GM10266 (cell line): Measurements from ENCODE around the gene KCNJ1.
A peak's percentile ranks its signal among the peaks of the same experiment; 100 is the strongest.

ENCODE experiments used
- DNase-seq: peaks from one replicate; pipeline ENCODE4 v3.0.0; 2012; ENCODE audit errors: extremely low spot score
- TF ChIP-seq, protein P1 (sequence below): IDR thresholded peaks from 2 replicates; pipeline ENCODE4 v1.5.1; 2012; ENCODE audit warnings: mild to moderate bottlenecking, low read depth; ENCODE audit not compliant: control insufficient read depth, insufficient read depth; ENCODE audit errors: missing control alignments

The KCNJ1 gene

DNA sequence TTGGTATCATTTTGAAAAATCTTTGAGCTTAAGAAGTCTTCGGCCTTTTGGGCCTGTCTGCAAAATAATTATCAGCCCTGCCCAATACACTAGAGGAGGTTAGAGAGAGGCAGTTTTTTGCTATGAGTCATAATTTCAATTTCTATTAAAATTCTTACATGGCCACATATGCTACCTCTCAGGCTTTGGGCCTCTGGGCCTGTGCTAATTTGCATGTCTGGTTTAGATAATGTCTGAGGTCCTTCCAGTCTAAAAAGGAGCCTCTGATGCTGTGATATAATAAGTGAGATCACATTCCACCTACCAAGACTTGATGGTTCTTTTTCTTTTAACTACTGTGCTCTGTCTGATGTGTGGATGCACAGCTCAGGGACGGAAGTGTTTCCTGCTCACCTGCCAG, 70.8 kb downstream of the KCNJ1 start:
- peak; percentile 73 for DNase-seq
- TF ChIP-seq, protein P1, sequence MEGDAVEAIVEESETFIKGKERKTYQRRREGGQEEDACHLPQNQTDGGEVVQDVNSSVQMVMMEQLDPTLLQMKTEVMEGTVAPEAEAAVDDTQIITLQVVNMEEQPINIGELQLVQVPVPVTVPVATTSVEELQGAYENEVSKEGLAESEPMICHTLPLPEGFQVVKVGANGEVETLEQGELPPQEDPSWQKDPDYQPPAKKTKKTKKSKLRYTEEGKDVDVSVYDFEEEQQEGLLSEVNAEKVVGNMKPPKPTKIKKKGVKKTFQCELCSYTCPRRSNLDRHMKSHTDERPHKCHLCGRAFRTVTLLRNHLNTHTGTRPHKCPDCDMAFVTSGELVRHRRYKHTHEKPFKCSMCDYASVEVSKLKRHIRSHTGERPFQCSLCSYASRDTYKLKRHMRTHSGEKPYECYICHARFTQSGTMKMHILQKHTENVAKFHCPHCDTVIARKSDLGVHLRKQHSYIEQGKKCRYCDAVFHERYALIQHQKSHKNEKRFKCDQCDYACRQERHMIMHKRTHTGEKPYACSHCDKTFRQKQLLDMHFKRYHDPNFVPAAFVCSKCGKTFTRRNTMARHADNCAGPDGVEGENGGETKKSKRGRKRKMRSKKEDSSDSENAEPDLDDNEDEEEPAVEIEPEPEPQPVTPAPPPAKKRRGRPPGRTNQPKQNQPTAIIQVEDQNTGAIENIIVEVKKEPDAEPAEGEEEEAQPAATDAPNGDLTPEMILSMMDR = no peak

DNA sequence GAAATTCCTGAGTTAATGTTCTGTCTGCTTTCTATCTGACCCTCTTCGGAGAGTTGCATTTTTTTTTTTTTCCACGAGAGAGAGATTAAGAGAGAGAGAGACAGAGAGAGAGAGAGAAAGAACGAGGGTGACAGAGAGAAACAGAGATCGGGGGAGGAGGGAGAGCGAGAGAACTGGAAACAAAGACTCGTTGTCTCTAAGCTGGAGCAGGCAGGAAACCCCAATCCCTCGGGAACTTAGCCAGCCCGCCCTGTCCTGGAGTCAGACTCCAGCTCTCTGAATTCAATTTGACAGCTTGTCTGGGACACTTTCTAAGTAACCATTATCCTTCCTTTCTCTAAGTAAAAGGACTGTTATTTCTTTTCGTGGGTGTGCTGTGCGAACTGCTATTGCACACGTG, 76.9 kb downstream of the KCNJ1 start:
- DNase-seq = no peak
- TF ChIP-seq, protein P1 = no peak

DNA sequence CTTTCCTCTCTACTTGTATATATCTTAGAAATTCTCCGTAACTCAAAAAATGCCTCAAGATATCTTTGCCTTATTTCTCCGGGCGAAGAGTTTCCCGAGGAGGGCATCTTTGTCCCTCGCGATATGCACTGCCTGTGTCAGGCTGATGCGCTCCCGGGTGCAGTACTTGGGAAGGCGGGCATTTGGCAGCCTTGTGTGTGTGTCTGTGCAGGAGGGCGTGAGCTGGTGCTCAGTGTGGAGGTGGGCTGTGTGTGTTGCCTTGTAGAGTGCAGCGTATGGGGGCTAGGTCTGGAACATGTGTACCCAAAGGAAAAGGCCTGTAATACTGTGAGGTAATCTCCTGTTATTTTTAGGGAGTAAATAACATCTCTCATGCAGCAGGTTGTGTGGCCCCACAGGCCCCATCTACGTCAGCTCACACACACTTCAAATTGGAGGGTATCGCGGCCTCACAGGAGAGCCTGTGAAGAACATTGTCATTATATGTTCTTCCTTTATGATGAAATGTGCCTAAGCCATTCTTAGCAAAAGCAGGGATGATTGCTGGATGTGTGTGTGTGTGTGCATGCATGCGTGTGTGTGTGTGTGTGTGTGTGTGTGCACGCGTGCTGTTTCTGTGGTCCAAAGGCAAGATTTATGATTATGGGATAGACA, 77.5 kb downstream of the KCNJ1 start:
- DNase-seq = no peak
- TF ChIP-seq, protein P1 = no peak
